ENCODE measurements around the gene PCNX2.

The PCNX2 gene

GRCh38 chr1:232999956-233000625, 295.4 kb downstream of the PCNX2 start:
- Histone ChIP-seq H2AFZ (ENCODE audit: insufficient read depth, low read length, poor library complexity) (no peak overlapping the region), H2BK120ac (ENCODE audit: insufficient read depth, low read length, poor library complexity) (no peak overlapping the region), H3K27ac (ENCODE audit: low read depth, low read length) (no peak overlapping the region), H4K8ac (ENCODE audit: low read depth, low read length) (no peak overlapping the region), H3K23ac (ENCODE audit: low read length) (no peak overlapping the region), H3K79me1 (ENCODE audit: low read length) (no peaks in the 10 kb centered on the region), H3K4me3 (ENCODE audit: low read depth, low read length) (no peak overlapping the region), H2AK5ac (ENCODE audit: low read length) (no peak overlapping the region), H3K4ac (ENCODE audit: low read depth, low read length) (no peak overlapping the region), H3K79me2 (ENCODE audit: control insufficient read depth, insufficient read depth, low read length, poor library complexity) (no peaks in the 10 kb centered on the region), H3K18ac (ENCODE audit: low read length) (no peak overlapping the region), H3K9me3 (ENCODE audit: insufficient read depth, low read depth, low read length) (peaks cover 7% of the 10 kb centered on the region), H3K4me2 (ENCODE audit: low read length) (no peak overlapping the region), H3K4me1 (ENCODE audit: control insufficient read depth in 1 of 2, insufficient read depth in 2 of 2, low read length in 2 of 2) (no peaks in the 10 kb centered on the region), H3K27me3 (ENCODE audit: insufficient read depth, low read length) (no peaks in the 10 kb centered on the region), H3K14ac (ENCODE audit: low read length) (no peak overlapping the region), H4K91ac (ENCODE audit: low read depth, low read length) (no peak overlapping the region), H3K9ac (ENCODE audit: low read length) (no peak overlapping the region), H2BK12ac (ENCODE audit: low read length) (no peak overlapping the region), H2BK5ac (ENCODE audit: low read depth, low read length, poor library complexity) (no peak overlapping the region), H3K36me3 (ENCODE audit: control insufficient read depth in 1 of 2, insufficient read depth in 2 of 2, low read length in 2 of 2) (peaks cover 3% of the 10 kb centered on the region in 2 experiments), H4K12ac (ENCODE audit: low read depth, low read length) (no peak overlapping the region)
- DNase-seq = no peak
- WGBS (ENCODE audit: extremely low coverage, insufficient coverage, insufficient read length) = no CpG with 5 or more reads among the region's 16 CpGs

GRCh38 chr1:232998646-232999045, 296.9 kb downstream of the PCNX2 start:
- H2AK5ac ChIP-seq (ENCODE audit: low read length) = no peak overlapping the region
- H2AFZ ChIP-seq (ENCODE audit: insufficient read depth, low read length, poor library complexity) = no peak overlapping the region
- no peak overlapping the region for H2BK12ac ChIP-seq (ENCODE audit: low read length)
- no peak overlapping the region for H2BK120ac ChIP-seq (ENCODE audit: insufficient read depth, low read length, poor library complexity)
- peak overlapping the region; percentile 57 for H3K9ac ChIP-seq (ENCODE audit: low read length)
- H3K4ac ChIP-seq (ENCODE audit: low read depth, low read length) = no peak overlapping the region
- H4K12ac ChIP-seq (ENCODE audit: low read depth, low read length) = no peak overlapping the region
- peaks cover 3% of the 10 kb centered on the region in 2 experiments for H3K36me3 ChIP-seq (ENCODE audit: control insufficient read depth in 1 of 2, insufficient read depth in 2 of 2, low read length in 2 of 2)
- no peak overlapping the region for H3K27ac ChIP-seq (ENCODE audit: low read depth, low read length)
- DNase-seq = peak in 1 of 2 donors; percentile 35
- no CpG with 5 or more reads among the region's 3 CpGs for whole genome bisulfite sequencing (ENCODE audit: extremely low coverage, insufficient coverage, insufficient read length)
- H3K23ac ChIP-seq (ENCODE audit: low read length) = no peak overlapping the region
- H3K79me2 ChIP-seq (ENCODE audit: control insufficient read depth, insufficient read depth, low read length, poor library complexity) = no peaks in the 10 kb centered on the region
- no peak overlapping the region for H3K14ac ChIP-seq (ENCODE audit: low read length)
- H3K4me3 ChIP-seq (ENCODE audit: low read depth, low read length) = no peak overlapping the region
- H3K4me1 ChIP-seq (ENCODE audit: control insufficient read depth in 1 of 2, insufficient read depth in 2 of 2, low read length in 2 of 2) = no peaks in the 10 kb centered on the region
- H3K9me3 ChIP-seq (ENCODE audit: insufficient read depth, low read depth, low read length) = peaks cover 9% of the 10 kb centered on the region
- no peak overlapping the region for H3K4me2 ChIP-seq (ENCODE audit: low read length)
- no peaks in the 10 kb centered on the region for H3K27me3 ChIP-seq (ENCODE audit: insufficient read depth, low read length)
- no peak overlapping the region for H4K91ac ChIP-seq (ENCODE audit: low read depth, low read length)
- no peak overlapping the region for H4K8ac ChIP-seq (ENCODE audit: low read depth, low read length)
- no peaks in the 10 kb centered on the region for H3K79me1 ChIP-seq (ENCODE audit: low read length)
- no peak overlapping the region for H2BK5ac ChIP-seq (ENCODE audit: low read depth, low read length, poor library complexity)
- H3K18ac ChIP-seq (ENCODE audit: low read length) = no peak overlapping the region

- no peak overlapping the region for H2BK12ac ChIP-seq (ENCODE audit: low read length)
- no peak overlapping the region for H2BK5ac ChIP-seq (ENCODE audit: low read depth, low read length, poor library complexity)
- peaks cover 3% of the 10 kb centered on the region in 2 experiments for H3K36me3 ChIP-seq (ENCODE audit: control insufficient read depth in 1 of 2, insufficient read depth in 2 of 2, low read length in 2 of 2)
- H2BK120ac ChIP-seq (ENCODE audit: insufficient read depth, low read length, poor library complexity) = no peak overlapping the region
- no peak overlapping the region for H3K4me2 ChIP-seq (ENCODE audit: low read length)
- H3K79me2 ChIP-seq (ENCODE audit: control insufficient read depth, insufficient read depth, low read length, poor library complexity) = no peaks in the 10 kb centered on the region
- H3K14ac ChIP-seq (ENCODE audit: low read length) = no peak overlapping the region
- H4K8ac ChIP-seq (ENCODE audit: low read depth, low read length) = no peak overlapping the region
- no peaks in the 10 kb centered on the region for H3K4me1 ChIP-seq (ENCODE audit: control insufficient read depth in 1 of 2, insufficient read depth in 2 of 2, low read length in 2 of 2)
- no peaks in the 10 kb centered on the region for H3K27me3 ChIP-seq (ENCODE audit: insufficient read depth, low read length)
- no peak overlapping the region for H3K4me3 ChIP-seq (ENCODE audit: low read depth, low read length)
- DNase-seq = no peak
- no peak overlapping the region for H3K18ac ChIP-seq (ENCODE audit: low read length)
- no CpG with 5 or more reads among the region's 15 CpGs for WGBS (ENCODE audit: extremely low coverage, insufficient coverage, insufficient read length)
- H3K9ac ChIP-seq (ENCODE audit: low read length) = peak overlapping the region; percentile 57
- H3K9me3 ChIP-seq (ENCODE audit: insufficient read depth, low read depth, low read length) = peaks cover 11% of the 10 kb centered on the region
- H3K27ac ChIP-seq (ENCODE audit: low read depth, low read length) = no peak overlapping the region
- H4K91ac ChIP-seq (ENCODE audit: low read depth, low read length) = no peak overlapping the region
- H3K79me1 ChIP-seq (ENCODE audit: low read length) = no peaks in the 10 kb centered on the region
- H2AK5ac ChIP-seq (ENCODE audit: low read length) = no peak overlapping the region
- no peak overlapping the region for H3K4ac ChIP-seq (ENCODE audit: low read depth, low read length)
- no peak overlapping the region for H2AFZ ChIP-seq (ENCODE audit: insufficient read depth, low read length, poor library complexity)
- H4K12ac ChIP-seq (ENCODE audit: low read depth, low read length) = no peak overlapping the region
- H3K23ac ChIP-seq (ENCODE audit: low read length) = peak overlapping the region; percentile 46
Measured at GRCh38 chr1:232998138-232998537, 297.4 kb downstream of the PCNX2 start.

- no peak overlapping the region for H3K4me2 ChIP-seq (ENCODE audit: low read length)
- no peak overlapping the region for H3K4ac ChIP-seq (ENCODE audit: low read depth, low read length)
- no peak overlapping the region for H4K8ac ChIP-seq (ENCODE audit: low read depth, low read length)
- no peak overlapping the region for H3K27ac ChIP-seq (ENCODE audit: low read depth, low read length)
- no peak overlapping the region for H2BK12ac ChIP-seq (ENCODE audit: low read length)
- no peak overlapping the region for H2BK120ac ChIP-seq (ENCODE audit: insufficient read depth, low read length, poor library complexity)
- no peak overlapping the region for H3K14ac ChIP-seq (ENCODE audit: low read length)
- H3K4me1 ChIP-seq (ENCODE audit: control insufficient read depth in 1 of 2, insufficient read depth in 2 of 2, low read length in 2 of 2) = no peaks in the 10 kb centered on the region
- H3K9me3 ChIP-seq (ENCODE audit: insufficient read depth, low read depth, low read length) = peaks cover 14% of the 10 kb centered on the region
- no peak overlapping the region for H2BK5ac ChIP-seq (ENCODE audit: low read depth, low read length, poor library complexity)
- WGBS (ENCODE audit: extremely low coverage, insufficient coverage, insufficient read length) = no CpG with 5 or more reads among the region's 2 CpGs
- no peak overlapping the region for H3K9ac ChIP-seq (ENCODE audit: low read length)
- H2AK5ac ChIP-seq (ENCODE audit: low read length) = no peak overlapping the region
- no peak overlapping the region for H4K91ac ChIP-seq (ENCODE audit: low read depth, low read length)
- no peak for DNase-seq
- no peak overlapping the region for H3K23ac ChIP-seq (ENCODE audit: low read length)
- no peaks in the 10 kb centered on the region for H3K79me2 ChIP-seq (ENCODE audit: control insufficient read depth, insufficient read depth, low read length, poor library complexity)
- no peak overlapping the region for H2AFZ ChIP-seq (ENCODE audit: insufficient read depth, low read length, poor library complexity)
- no peak overlapping the region for H3K18ac ChIP-seq (ENCODE audit: low read length)
- no peak overlapping the region for H3K4me3 ChIP-seq (ENCODE audit: low read depth, low read length)
- no peak overlapping the region for H4K12ac ChIP-seq (ENCODE audit: low read depth, low read length)
- peaks cover 3% of the 10 kb centered on the region in 2 experiments for H3K36me3 ChIP-seq (ENCODE audit: control insufficient read depth in 1 of 2, insufficient read depth in 2 of 2, low read length in 2 of 2)
- H3K79me1 ChIP-seq (ENCODE audit: low read length) = no peaks in the 10 kb centered on the region
- H3K27me3 ChIP-seq (ENCODE audit: insufficient read depth, low read length) = no peaks in the 10 kb centered on the region
Measured at GRCh38 chr1:232996143-232996542, 299.4 kb downstream of the PCNX2 start.
